ENCODE measurements around the gene SLC17A7. TPM values are rescaled to one million over a fixed set of nuclear protein-coding genes. Genes with fewer than 3 reads are reported as not detected.
"Not testable (repeated sequence)": the region's sequence is repeated elsewhere in the genome, so short reads cannot be mapped to it uniquely, and the experiment has no call there.

SLC17A7 gene
- polyA plus RNA-seq, 12 donors: 0.68 to 1.8 (median 1.1) TPM; not detected in 2

DNA sequence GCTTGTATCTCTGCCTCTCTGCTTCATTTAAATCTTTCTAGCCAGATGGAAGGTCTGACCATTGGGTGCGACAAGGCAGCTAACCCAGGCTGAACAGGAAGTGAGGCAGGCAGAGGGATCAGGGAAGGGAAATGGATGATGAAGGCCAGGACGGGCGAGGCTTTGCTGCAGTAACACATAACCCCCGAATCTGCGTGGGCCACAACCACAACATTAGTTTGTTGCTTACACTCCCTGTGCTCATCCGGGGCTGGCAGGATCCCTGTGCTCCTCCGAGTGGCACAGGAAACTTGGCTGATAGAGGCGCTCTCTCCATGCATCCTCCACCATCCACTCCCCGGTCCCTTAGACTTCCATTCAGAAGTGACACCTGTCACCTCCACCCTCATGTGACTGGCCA, 31.6 kb upstream of the SLC17A7 start:
- DNase-seq: no peak

DNA sequence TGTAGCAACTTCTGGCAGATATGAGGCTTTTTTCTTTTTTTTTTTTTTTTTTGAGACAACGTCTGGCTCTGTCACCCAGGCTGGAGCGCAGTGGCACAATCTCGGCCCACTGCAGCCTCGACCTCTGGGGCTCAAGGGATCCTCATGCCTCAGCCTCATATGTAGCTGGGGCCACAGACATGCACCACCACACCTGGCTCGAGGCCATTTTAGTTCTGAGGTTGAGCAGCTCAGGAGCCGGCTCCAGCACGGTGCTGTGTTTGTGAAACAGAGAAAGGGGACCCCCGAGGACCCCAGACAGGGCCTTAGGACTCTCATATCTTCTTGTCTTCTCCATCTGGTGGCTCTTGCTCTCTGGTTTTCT, 29.3 kb upstream of the SLC17A7 start:
- DNase-seq: no peak

GRCh38 chr19:49469828-49470614, 28.7 kb upstream of the SLC17A7 start:
- no peak for DNase-seq

DNA sequence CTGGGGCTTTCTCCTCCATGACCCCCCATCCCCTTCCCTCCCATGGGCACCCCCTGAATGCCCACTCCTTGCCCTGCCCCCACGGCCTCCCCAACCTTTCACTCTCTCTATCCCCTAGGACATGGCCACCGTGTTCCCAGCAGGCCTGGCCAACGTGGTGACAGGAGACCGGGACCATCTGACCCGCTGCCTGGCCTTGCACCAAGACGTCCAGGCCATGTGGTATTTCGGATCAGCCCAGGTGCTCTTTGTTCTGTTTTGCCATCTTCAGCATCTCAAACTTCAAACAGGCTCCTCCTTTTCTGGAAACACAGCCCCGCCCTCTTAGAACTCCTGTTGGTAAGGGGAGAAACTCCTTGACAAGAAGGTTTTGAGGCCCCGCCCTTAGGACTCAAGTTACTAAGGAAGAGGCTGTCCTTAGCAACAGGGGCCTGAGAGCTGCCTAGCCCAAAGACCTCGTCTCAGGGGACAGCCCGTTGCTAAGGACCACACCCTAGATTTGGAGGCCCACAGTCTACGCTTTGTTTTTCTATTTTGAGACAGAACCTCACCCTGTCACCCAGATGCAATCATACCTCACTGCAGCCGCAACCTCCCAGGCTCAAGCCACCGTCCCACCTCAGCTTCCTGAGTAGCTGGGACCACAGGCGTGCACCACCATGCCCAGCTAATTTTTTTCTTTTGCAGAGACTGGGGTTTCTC, 27.6 kb upstream of the SLC17A7 start:
- DNase-seq: peak; percentile 86

- DNase-seq: no peak
Observed at GRCh38 chr19:49468199-49468598, 26.9 kb upstream of the SLC17A7 start.

GRCh38 chr19:49465371-49465770, 24.0 kb upstream of the SLC17A7 start:
- no peak for DNase-seq

DNA sequence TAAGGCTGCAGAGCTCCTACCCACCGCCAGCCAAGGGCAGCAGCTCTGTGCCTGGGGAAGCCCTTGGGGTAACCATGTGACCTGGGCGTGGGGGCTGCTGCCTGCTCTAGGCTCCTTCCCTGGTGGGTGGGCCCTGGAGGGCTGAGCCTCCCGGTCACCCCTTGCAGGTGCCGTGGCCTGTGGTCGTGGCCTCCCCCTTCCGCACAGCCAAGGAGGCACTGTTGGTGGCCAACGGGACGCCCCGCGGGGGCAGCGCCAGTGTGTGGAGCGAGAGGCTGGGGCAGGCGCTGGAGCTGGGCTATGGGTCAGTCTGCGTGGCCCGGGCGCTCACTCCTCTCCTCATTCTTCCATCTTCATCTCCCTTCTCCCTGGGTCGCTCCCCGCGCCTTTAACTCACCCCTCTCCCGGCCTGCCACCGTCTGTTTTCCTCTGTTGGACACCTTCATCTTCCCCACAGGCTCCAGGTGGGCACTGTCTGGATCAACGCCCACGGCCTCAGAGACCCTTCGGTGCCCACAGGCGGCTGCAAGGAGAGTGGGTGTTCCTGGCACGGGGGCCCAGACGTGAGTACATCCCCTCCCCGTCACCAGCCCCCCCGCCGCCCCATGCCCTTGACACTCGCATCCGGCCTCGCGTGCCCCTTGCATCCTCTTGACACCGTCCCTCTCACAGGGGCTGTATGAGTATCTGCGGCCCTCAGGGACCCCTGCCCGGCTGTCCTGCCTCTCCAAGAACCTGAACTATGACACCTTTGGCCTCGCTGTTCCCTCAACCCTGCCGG, 22.8 kb upstream of the SLC17A7 start:
- DNase-seq: no peak

- DNase-seq: no peak
Observed at GRCh38 chr19:49462492-49462891, 21.2 kb upstream of the SLC17A7 start.

- DNase-seq: no peak
Observed at GRCh38 chr19:49461656-49462055, 20.3 kb upstream of the SLC17A7 start.

GRCh38 chr19:49461130-49461529, 19.8 kb upstream of the SLC17A7 start:
- DNase-seq: not testable (repeated sequence)

DNA sequence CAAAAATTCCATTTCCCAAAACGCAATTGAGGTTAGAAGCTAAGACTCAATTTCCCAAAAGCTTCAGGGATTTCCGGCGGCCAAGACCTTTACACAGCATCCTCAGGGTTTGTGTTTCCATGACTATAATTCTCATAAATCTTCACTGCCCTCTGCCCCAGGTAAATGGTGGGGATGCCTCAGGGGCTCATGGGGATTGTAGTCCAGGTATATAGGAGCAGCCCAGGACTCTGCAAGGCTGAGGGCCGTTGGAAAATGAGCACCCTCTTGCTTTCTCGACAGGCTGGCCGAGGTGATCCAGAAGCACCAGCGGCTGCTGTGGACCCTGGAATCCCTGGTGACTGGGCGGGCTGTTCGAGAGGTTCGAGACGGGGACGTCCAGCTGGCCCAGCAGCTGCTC, 18.1 kb upstream of the SLC17A7 start:
- no peak for DNase-seq

- DNase-seq: no peak
Observed at GRCh38 chr19:49458567-49458903, 17.2 kb upstream of the SLC17A7 start.

DNA sequence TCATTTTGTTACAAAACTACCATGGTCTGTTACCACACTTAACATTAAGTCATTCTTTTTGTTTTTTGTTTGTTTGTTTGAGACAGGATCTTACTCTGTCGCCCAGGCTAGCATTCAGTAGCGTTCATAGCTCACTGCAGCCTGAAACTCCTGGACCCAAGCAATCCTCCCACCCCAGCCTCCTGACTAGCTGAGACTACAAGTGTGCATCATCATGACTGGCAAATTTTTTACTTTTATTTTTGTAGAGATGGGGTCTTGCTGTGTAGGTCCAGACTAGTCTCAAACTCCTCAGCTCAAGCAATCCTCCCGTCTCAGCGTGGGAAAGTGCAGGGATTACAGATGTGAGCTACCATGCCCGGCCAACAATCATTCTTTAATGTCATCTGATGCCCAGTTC, 15.0 kb upstream of the SLC17A7 start:
- no peak for DNase-seq

- DNase-seq: peak; percentile 82
Observed at GRCh38 chr19:49455773-49456172, 14.4 kb upstream of the SLC17A7 start.

DNA sequence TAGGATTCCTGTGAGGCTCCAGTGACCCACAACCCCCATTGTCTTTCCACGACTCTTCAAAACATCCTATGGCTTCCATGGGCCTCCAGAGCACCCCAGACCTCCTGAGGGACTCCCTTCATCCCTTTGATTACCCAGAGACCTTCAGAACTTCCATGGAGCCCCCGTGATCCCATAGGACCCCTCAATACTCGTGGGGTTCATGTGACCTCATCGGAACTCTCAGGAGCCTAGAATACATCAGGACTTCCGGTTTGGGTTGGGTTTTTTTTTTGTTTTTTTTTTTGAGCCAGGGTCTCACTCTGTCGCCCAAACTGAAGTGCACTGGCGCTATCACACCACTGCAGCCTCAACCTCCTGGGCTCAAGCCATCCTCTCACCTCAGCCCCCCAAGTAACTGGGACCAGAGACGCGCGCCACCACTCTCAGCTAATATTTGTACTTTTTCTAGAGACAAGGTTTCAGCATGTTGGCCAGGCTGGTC, 12.5 kb upstream of the SLC17A7 start:
- no peak for DNase-seq

DNA sequence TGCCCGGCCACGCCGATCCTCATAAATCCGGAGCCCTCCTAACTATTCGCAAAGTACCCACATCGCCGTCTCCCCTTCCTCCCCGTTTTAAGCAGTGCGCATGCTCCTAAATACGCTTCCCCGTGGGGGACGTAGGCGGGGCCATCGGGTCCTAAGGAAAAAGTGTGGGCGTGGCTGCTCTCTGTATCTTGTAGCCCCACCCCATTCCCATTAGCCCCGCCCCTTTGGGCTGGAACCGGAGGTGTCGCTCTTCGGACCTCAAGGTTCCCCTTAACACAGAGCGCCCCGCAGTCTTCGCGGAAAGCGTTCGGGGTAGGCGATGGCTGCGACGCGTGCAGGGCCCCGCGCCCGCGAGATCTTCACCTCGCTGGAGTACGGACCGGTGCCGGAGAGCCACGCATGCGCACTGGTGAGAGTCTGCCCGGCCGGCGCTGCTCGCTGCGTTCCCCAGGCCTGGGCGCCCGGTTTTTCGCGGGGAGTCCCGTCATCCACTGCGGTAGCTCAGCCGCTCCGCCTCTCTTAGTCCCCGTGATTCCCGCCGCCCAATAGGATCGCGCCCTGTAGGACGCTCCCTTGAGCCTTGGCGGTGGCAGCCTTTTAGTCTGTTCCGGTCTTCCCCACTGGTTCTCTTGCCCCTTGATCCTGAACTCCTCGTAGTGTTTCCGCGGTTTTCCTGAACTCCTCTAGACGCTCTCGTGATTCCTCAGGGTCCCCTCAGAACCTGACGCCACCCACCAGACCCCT, 11.9 kb upstream of the SLC17A7 start, which contains the start of gene ALDH16A1:
ALDH16A1 (plus strand) TSS at position 213 of the 744 bp plus-strand sequence; CDS start at position 320, 107 bp downstream.
- DNase-seq: peak; percentile 98

DNA sequence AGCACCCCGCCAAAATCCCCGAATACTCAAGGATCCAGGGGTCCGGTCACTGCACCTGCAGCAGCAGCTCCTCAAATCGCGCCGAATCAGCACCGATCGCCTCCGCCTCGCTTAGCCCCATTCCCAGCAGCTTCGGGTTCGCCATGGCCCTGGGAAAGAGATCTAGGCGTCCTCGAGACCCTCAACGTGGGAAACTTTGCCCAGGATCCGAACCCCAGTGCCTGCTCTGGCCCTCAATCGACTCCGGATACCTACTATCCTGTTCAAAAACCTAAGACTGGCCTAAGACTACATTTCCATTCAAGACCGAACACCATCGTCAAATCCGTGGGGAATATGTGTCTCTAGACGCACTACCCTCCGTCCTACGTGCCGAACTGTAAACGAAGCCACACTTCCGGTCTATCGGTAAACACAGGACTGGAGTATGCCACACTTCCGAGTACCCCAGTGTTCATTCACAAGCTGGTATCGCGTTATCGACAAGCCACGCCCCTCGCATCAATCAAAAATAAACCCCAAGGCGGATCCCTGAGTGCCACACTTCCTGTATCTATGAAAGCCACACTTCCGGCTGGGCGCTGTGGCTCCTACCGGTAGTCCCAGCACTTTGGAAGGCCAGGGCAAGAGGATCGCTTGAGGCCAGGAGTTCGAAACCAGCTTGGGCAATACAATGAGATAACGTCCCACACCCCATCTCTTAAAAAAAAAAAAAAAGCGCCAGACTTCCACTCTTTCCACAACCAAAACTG, 10.3 kb upstream of the SLC17A7 start, which contains the start of gene PIH1D1:
PIH1D1 (minus strand) TSS at position 385 of the 752 bp plus-strand sequence; CDS start at position 145, 240 bp downstream.
- DNase-seq: peak; percentile 97

DNA sequence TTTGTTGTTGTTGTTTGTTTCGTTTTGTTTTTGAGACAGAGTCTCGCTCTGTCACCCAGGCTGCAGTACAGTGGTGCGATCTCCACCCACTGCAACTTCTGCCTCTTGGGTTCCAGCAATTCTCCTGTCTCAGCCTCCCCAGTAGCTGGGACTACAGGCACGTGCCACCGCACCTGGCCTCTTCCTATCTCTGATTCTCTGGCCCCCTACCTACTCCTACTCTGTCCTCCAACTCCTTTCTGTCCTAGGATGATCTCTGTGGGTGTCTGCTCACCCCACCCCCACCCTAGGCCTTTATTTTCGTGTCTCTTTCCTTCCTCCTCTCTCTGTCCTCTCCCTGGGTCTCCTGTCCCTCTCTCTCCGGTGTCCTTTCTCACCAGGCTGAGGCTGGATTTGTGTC, 9.1 kb upstream of the SLC17A7 start:
- DNase-seq: no peak

DNA sequence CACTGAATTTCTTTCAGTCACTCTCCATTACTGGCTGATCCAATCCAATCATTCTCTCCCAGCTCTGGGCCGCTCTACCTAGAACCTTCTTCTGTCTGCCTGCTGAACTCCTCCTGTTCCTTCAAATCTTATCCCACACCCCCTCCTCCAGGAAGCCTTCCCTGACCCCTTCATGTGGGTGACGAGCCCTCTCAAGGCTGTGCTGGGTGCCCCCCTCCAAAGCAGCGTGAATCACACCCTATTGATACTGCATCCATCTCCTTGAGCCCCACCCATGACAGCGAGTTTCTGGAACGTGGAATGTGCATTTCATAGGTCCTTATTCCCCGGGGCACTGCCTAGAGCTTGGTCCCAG, 7.1 kb upstream of the SLC17A7 start:
- DNase-seq: no peak

DNA sequence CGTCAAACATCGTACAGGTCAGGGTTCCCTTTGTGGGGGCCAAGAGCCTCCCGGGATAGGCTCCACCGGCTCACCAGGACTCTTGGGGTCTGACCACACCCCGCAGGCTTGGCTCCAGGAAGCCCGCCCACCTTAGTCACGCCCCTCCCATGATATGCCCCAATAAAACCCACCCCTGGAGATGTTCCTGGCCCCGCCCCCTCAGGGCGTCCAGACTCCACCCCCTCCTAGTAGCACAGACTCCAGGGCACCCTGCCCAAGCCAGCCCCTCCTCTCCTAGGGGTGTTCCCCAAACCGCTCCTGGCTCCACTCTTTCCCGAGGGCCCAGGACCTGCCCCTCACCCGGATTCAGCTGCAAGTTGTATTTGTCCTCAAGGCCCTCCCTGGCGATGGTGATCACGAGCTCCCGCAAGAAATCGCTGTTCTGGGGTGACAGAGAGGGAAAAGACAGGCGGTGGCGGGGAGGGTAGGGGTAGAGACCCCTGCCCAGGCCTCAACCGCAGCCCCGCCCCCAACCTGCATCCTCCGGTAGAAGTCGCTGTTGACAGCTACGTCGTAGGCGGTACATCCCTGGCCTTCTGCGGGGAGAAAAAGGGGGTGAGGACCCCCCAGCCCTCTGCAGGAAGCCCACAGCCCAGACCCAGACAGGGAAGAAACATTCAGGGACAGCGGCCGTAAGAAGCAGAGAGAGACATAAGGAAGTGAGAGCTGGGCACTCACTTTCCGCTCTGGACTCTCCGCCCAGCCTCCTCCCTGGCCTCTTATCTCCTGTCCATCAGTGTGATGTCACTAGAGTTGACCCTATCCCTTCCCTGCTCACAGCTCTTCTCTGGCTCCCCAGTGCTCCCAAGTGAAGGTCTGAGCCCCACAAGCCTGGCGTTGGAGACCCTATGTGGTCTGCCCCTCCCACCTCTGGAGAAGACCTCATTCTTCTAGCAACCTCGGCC, 6.4 kb upstream of the SLC17A7 start:
- DNase-seq: no peak

Measured in muscle of arm (tissue), 12 donors.